MM.1S (cell line): ENCODE results near the gene PWWP2B.

Experiments
- DNase-seq: peaks from one replicate; pipeline ENCODE4 v3.0.0-alpha.2; 2015
- H2AFZ ChIP-seq: fragments of 300-600 bp; sonication (generic); 2 replicates; pipeline ENCODE4 v1.6.0; 2016; ENCODE audit warnings: antibody characterized with exemption, low read length
- H3F3A ChIP-seq: fragments of 300-600 bp; sonication (generic); 2 replicates; pipeline ENCODE4 v1.6.1; 2016; ENCODE audit warnings: mild to moderate bottlenecking, antibody characterized with exemption, low read length, moderate library complexity, mixed read lengths; ENCODE audit not compliant: insufficient read depth
- H3K27ac ChIP-seq: fragments of 300-600 bp; sonication (generic); 2 replicates; pipeline ENCODE4 v1.5.1; 2016; ENCODE audit warnings: mild to moderate bottlenecking, low read length
- H3K27me3 ChIP-seq: fragments of 300-600 bp; sonication (generic); replicated peaks from 2 replicates; pipeline ENCODE4 v1.6.0; 2016; ENCODE audit warnings: low read length; ENCODE audit not compliant: insufficient read depth
- H3K36me3 ChIP-seq: fragments of 300-600 bp; sonication (generic); replicated peaks from 2 replicates; pipeline ENCODE4 v1.6.1; 2016; ENCODE audit warnings: mild to moderate bottlenecking, low read length, mixed read lengths; ENCODE audit not compliant: insufficient read depth
- H3K4me1 ChIP-seq: fragments of 300-600 bp; sonication (generic); 2 replicates; pipeline ENCODE4 v1.6.1; 2016; ENCODE audit warnings: low read length, mixed read lengths
- H3K4me2 ChIP-seq: fragments of 300-600 bp; sonication (generic); 2 replicates; pipeline ENCODE4 v1.6.0; 2016; ENCODE audit warnings: low read depth, low read length
- H3K4me3 ChIP-seq: fragments of 300-600 bp; sonication (generic); 2 replicates; pipeline ENCODE4 v1.5.1; 2016; ENCODE audit warnings: low read length, mixed read lengths
- H3K79me2 ChIP-seq: fragments of 300-600 bp; sonication (generic); 2 replicates; pipeline ENCODE4 v1.6.1; 2016; ENCODE audit warnings: mixed run types, low read length, mixed read lengths
- H3K9ac ChIP-seq: fragments of 300-600 bp; sonication (generic); 2 replicates; pipeline ENCODE4 v1.6.1; 2016; ENCODE audit warnings: low read length, mixed read lengths
- H3K9me2 ChIP-seq: fragments of 300-600 bp; sonication (generic); replicated peaks from 2 replicates; pipeline ENCODE4 v1.6.1; 2016; ENCODE audit warnings: mild to moderate bottlenecking, low read length, mixed read lengths; ENCODE audit not compliant: insufficient read depth
- H3K9me3 ChIP-seq: fragments of 300-600 bp; sonication (generic); replicated peaks from 2 replicates; pipeline ENCODE4 v1.6.1; 2016; ENCODE audit warnings: mild to moderate bottlenecking, low read length, mixed read lengths; ENCODE audit not compliant: insufficient read depth
- H4K20me1 ChIP-seq: fragments of 300-600 bp; sonication (generic); 2 replicates; pipeline ENCODE4 v1.6.1; 2016; ENCODE audit warnings: mild to moderate bottlenecking, low read length, moderate library complexity, mixed read lengths; ENCODE audit not compliant: insufficient read depth
- CTCF ChIP-seq: fragments of 300-600 bp; sonication (generic); IDR thresholded peaks from 2 replicates; pipeline ENCODE4 v1.5.1; 2016; ENCODE audit warnings: antibody characterized with exemption, low read length, mixed read lengths
- EZH2 ChIP-seq: fragments of 300-600 bp; sonication (generic); optimal IDR thresholded peaks from 2 replicates; pipeline ENCODE3; 2017; ENCODE audit warnings: low read depth, mild to moderate bottlenecking, antibody characterized with exemption, low read length, mixed read lengths
- EZH2phosphoT487 ChIP-seq: fragments of 300-600 bp; sonication (generic); IDR thresholded peaks from 2 replicates; pipeline ENCODE4 v1.6.1; 2018; ENCODE audit warnings: antibody characterized with exemption, low read length

Gene PWWP2B

GRCh38 chr10:132401401-132402118 lies 4.6 kb downstream of the PWWP2B start:
- H3K27ac ChIP-seq: no peak overlapping the region
- H3K27me3 ChIP-seq: no peaks in the 10 kb centered on the region
- TF ChIP-seq CTCF (no peak), EZH2 (no peak), EZH2phosphoT487 (no peak)
- H3K4me3 ChIP-seq: no peak overlapping the region
- H3F3A ChIP-seq: no peaks in the 10 kb centered on the region
- no peak overlapping the region for H2AFZ ChIP-seq
- H3K4me1 ChIP-seq: peaks cover 6% of the 10 kb centered on the region; the same call in 1 of the 2 replicates
- H3K9ac ChIP-seq: no peak overlapping the region
- H3K9me2 ChIP-seq: no peaks in the 10 kb centered on the region
- H4K20me1 ChIP-seq: no peaks in the 10 kb centered on the region
- no peaks in the 10 kb centered on the region for H3K79me2 ChIP-seq
- no peak for DNase-seq
- H3K9me3 ChIP-seq: no peaks in the 10 kb centered on the region
- H3K4me2 ChIP-seq: no peak overlapping the region
- no peaks in the 10 kb centered on the region for H3K36me3 ChIP-seq

DNA sequence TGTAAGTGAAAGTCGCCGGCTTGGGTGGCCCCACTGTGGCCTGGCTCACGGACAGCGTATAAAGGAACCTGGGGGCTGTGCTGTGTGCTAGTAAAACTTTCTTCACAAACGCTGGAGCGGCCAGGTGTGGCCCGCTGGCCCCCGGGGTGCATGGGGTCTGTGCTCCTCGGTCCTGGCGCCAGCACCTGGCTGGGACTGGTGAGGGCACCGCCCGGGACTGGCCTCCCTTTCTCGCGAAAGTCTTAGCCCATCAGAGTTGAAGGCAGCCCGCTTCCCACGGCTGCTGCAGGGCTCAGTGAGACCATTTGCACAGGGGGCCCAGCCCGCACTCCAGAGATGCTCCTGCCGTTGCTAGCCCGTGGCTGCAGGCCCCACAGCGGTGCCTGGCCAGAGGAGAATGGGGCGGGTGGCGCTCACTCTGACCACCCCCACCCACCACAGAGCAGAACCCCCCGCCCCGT lies 5.8 kb downstream of the PWWP2B start:
- Histone ChIP-seq H3F3A (no peaks in the 10 kb centered on the region), H3K79me2 (no peaks in the 10 kb centered on the region), H3K4me2 (no peak overlapping the region), H3K4me3 (no peak overlapping the region), H3K9me3 (no peaks in the 10 kb centered on the region), H3K27ac (no peak overlapping the region), H3K9me2 (no peaks in the 10 kb centered on the region), H3K27me3 (no peaks in the 10 kb centered on the region), H3K36me3 (no peaks in the 10 kb centered on the region), H2AFZ (no peak overlapping the region), H3K4me1 (peaks cover 5% of the 10 kb centered on the region; the same call in 1 of the 2 replicates), H4K20me1 (no peaks in the 10 kb centered on the region), H3K9ac (no peak overlapping the region)
- no peak for DNase-seq
- no peak for TF ChIP-seq CTCF
- TF ChIP-seq EZH2phosphoT487: no peak
- TF ChIP-seq EZH2: no peak

DNA sequence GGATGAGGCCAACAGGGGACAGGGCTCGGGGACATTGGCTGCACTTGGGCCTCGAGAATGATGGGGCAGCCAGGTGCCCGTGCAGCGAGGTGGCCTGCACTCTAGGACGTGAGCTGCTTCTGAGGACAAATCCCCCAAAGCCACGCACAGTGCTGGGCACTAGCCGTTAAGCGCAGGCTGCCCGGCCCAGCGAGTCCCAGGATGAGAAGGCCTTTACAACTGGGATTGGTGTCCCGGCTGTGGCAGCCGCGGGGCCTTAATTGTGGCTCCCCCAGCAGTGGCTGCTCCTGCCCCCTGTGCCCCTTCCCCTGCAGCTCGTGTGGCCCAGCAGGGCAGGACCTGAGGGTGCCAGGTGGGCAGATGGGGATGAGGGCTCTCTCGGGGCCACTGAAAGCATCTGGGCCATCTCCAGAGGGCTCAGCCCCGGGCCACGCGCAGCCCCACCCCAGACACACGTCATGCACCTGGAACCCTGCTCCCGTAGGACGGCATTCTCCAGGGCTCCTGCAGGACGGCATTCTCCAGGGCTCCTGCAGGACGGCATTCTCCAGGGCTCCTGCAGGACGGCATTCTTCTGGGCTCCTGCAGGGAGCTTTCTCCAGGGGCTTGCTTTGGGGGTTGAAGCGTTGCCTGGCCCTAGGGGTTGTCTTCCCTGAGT lies 6.6 kb downstream of the PWWP2B start:
- Histone ChIP-seq H4K20me1 (no peaks in the 10 kb centered on the region), H3K9me2 (no peaks in the 10 kb centered on the region), H3K9me3 (no peaks in the 10 kb centered on the region), H3K79me2 (no peaks in the 10 kb centered on the region), H3K36me3 (no peaks in the 10 kb centered on the region), H3K4me1 (no peaks in the 10 kb centered on the region), H2AFZ (no peak overlapping the region), H3K27ac (no peak overlapping the region), H3K4me2 (no peak overlapping the region), H3K27me3 (no peaks in the 10 kb centered on the region), H3K9ac (no peak overlapping the region), H3K4me3 (no peak overlapping the region), H3F3A (no peaks in the 10 kb centered on the region)
- DNase-seq: no peak
- no peak for TF ChIP-seq EZH2
- TF ChIP-seq CTCF: no peak
- TF ChIP-seq EZH2phosphoT487: no peak
